Tibial nerve (tissue), 4 donors: ENCODE measurements around the gene ZBED5.

ENCODE experiments used
- CTCF ChIP-seq, 5 experiments: fragments of 200-600 bp in 3 of 5; fragments of 450-650 bp in 2 of 5; sonication (generic) in 3 of 5; IDR thresholded peaks; one replicate each; pipeline ENCODE4 v1.5.1; 2016 to 2019; ENCODE audit warnings: antibody characterized with exemption in 5 of 5, mild to moderate bottlenecking in 3 of 5, moderate library complexity in 2 of 5
- EP300 ChIP-seq, 2 donors: sonication (generic); formaldehyde crosslinking; IDR thresholded peaks; one replicate each; pipeline ENCODE4 v1.6.1; 2017; ENCODE audit warnings: antibody characterized with exemption in 2 of 2, mild to moderate bottlenecking in 1 of 2
- POLR2A ChIP-seq, 2 donors: fragments of 450-650 bp; IDR thresholded peaks; one replicate each; pipeline ENCODE4 v1.6.1; 2017; ENCODE audit warnings: antibody characterized with exemption in 2 of 2, mild to moderate bottlenecking in 2 of 2, moderate library complexity in 2 of 2

DNA sequence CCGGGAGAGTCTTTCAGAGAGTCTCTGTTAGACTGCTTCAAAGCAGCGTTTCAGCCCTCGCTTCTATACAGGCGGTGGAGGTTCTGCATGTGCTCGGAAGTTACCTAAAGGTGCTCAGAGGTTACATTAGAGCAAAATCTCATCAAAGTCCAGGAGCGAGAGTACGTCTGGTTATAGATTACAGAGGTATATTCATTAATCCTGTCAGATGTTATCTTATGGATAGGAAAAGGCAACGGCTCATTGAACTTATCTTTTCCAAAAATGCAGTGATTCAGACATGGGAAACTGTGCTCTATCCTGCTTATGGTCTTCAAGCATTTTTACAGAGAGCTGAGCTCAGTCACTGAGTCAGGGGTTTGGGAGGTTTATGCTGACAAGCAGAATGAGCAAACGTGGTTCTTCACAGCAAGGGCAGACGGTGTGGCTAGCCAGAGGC lies 9.1 kb upstream of the ZBED5 start:
- no peak for TF ChIP-seq POLR2A (IDR thresholded peaks at IDR 0.05)
- TF ChIP-seq EP300 (IDR thresholded peaks at IDR 0.05): no peak
- TF ChIP-seq CTCF (IDR thresholded peaks at IDR 0.05): no peak
